A172 (cell line): ENCODE measurements around the gene BAMBI. TPM values are rescaled to one million over a fixed set of nuclear protein-coding genes. Genes with fewer than 3 reads are reported as not detected.

Source experiments
- total RNA-seq: library from RNA; depleted of rRNA; stranded (reverse); fragments of >200 nt; shearing (Covaris generic); gene quantifications from 2 replicates; pipeline ENCODE4 v1.2.3, GENCODE V29; 2014; rRNA removed

The BAMBI gene
- total RNA-seq, 1 experiment from 2014 or later, result 43.8 TPM

Other genes with a start within 250 kb of the BAMBI start
- gene WAC, start 144.4 kb upstream of the BAMBI start, total RNA-seq, result 65.1 and 66.9 TPM in 2 replicates